Cortex of kidney (tissue), 1 donor: ENCODE measurements around the gene IFNK.

Experiments
- DNase-seq: peaks from one replicate; lab custom pipeline; 2025; lab: John Stamatoyannopoulos, UW

The IFNK gene

GRCh38 chr9:27539479-27540441 lies 15.7 kb downstream of the IFNK start:
- no peak for DNase-seq

- DNase-seq: no peak
These were observed 16.4 kb downstream of the IFNK start for GRCh38 chr9:27540502-27540901.

GRCh38 chr9:27541740-27542139 lies 17.6 kb downstream of the IFNK start:
- no peak for DNase-seq

GRCh38 chr9:27542508-27542907 lies 18.4 kb downstream of the IFNK start:
- no peak for DNase-seq

- no peak for DNase-seq
These were observed 21.4 kb downstream of the IFNK start for GRCh38 chr9:27545471-27545870.

GRCh38 chr9:27548055-27548741 lies 24.1 kb downstream of the IFNK start:
- no peak for DNase-seq

- no peak for DNase-seq
These were observed 25.2 kb downstream of the IFNK start for GRCh38 chr9:27549196-27549755.

GRCh38 chr9:27554712-27555111 lies 30.6 kb downstream of the IFNK start:
- no peak for DNase-seq

GRCh38 chr9:27556470-27556869 lies 32.4 kb downstream of the IFNK start:
- DNase-seq: no peak

- DNase-seq: no peak
These were observed 34.2 kb downstream of the IFNK start for GRCh38 chr9:27558307-27558706.

- DNase-seq: no peak
These were observed 36.4 kb downstream of the IFNK start for GRCh38 chr9:27560457-27560856.

- no peak for DNase-seq
These were observed 37.6 kb downstream of the IFNK start for GRCh38 chr9:27561685-27562084.

- no peak for DNase-seq
These were observed 39.8 kb downstream of the IFNK start for GRCh38 chr9:27563738-27564430.

- no peak for DNase-seq
These were observed 40.6 kb downstream of the IFNK start for GRCh38 chr9:27564670-27565069.

- DNase-seq: no peak
These were observed 41.6 kb downstream of the IFNK start for GRCh38 chr9:27565696-27566095.

GRCh38 chr9:27566118-27566517 lies 42.0 kb downstream of the IFNK start:
- no peak for DNase-seq

GRCh38 chr9:27569406-27569805 lies 45.3 kb downstream of the IFNK start:
- DNase-seq: no peak

GRCh38 chr9:27571011-27571410 lies 46.9 kb downstream of the IFNK start:
- DNase-seq: no peak

GRCh38 chr9:27572061-27572460 lies 48.0 kb downstream of the IFNK start:
- DNase-seq: no peak

- DNase-seq: no peak
These were observed 48.5 kb downstream of the IFNK start for GRCh38 chr9:27572566-27572917.

GRCh38 chr9:27572918-27573633 lies 49.0 kb downstream of the IFNK start, which contains the start of gene C9orf72:
Gene C9orf72, minus strand, starts transcription at chr9:27573481. Its CDS starts 6,361 bp downstream, at chr9:27567120.
- DNase-seq: no peak
